Suprapubic skin (tissue), 4 donors: Measurements from ENCODE around the gene CCNJL. TPM values are rescaled to one million over a fixed set of nuclear protein-coding genes. Genes with fewer than 3 reads are reported as not detected.

ENCODE experiments used
- DNase-seq, 2 donors: peaks; one replicate each; pipeline ENCODE4 v3.0.0-alpha.2; 2019; ENCODE audit warnings: low spot score in 2 of 2
- H3K27ac ChIP-seq: fragments of 200-600 bp; sonication (generic); one replicate; pipeline ENCODE4 v1.5.1; 2019
- H3K27me3 ChIP-seq: fragments of 200-600 bp; sonication (generic); one replicate; pipeline ENCODE4 v1.5.1; 2019
- H3K36me3 ChIP-seq: fragments of 200-600 bp; sonication (generic); one replicate; pipeline ENCODE4 v1.5.1; 2019
- H3K4me1 ChIP-seq: fragments of 200-600 bp; sonication (generic); one replicate; pipeline ENCODE4 v1.5.1; 2019
- H3K4me3 ChIP-seq: fragments of 200-600 bp; sonication (generic); one replicate; pipeline ENCODE4 v1.5.1; 2019; ENCODE audit warnings: mild to moderate bottlenecking
- H3K9me3 ChIP-seq: fragments of 200-600 bp; sonication (generic); one replicate; pipeline ENCODE4 v1.5.1; 2019
- EP300 ChIP-seq: sonication (generic); formaldehyde crosslinking; IDR thresholded peaks from one replicate; pipeline ENCODE4 v1.6.1; 2017; ENCODE audit warnings: antibody characterized with exemption
- POLR2A ChIP-seq, 2 donors: fragments of 450-650 bp; IDR thresholded peaks; one replicate each; pipeline ENCODE4 v1.6.1; 2017; ENCODE audit warnings: antibody characterized with exemption in 2 of 2, mild to moderate bottlenecking in 2 of 2, moderate library complexity in 2 of 2
- POLR2AphosphoS5 ChIP-seq, 3 donors: sonication (generic); formaldehyde crosslinking; IDR thresholded peaks; one replicate each; pipeline ENCODE4 v1.6.1; 2017; ENCODE audit warnings: antibody characterized with exemption in 3 of 3
- WGBS: methylation state at CpG from one replicate; pipeline ENCODE4 v1.1.5; 2018; 5-methylcytosine and 5-hydroxymethylcytosine counted together
- total RNA-seq, 4 donors: library from RNA; depleted of rRNA; stranded (reverse); fragments of >200 nt; gene quantifications; one replicate each; pipeline ENCODE4 v1.1.0, GENCODE V29; 2016
- TF ChIP-seq, protein P1 (sequence below), 2 donors: fragments of 200-600 bp in 1 of 2; fragments of 450-650 bp in 1 of 2; sonication (generic) in 1 of 2; IDR thresholded peaks; one replicate each; pipeline ENCODE4 v1.5.1; 2016 to 2019; ENCODE audit warnings: antibody characterized with exemption in 2 of 2, mild to moderate bottlenecking in 1 of 2, moderate library complexity in 1 of 2

CCNJL gene
- total RNA-seq, 4 donors from 2014 or later, result 0.34 to 1.2 (median 1.2) TPM; not detected in 1

DNA sequence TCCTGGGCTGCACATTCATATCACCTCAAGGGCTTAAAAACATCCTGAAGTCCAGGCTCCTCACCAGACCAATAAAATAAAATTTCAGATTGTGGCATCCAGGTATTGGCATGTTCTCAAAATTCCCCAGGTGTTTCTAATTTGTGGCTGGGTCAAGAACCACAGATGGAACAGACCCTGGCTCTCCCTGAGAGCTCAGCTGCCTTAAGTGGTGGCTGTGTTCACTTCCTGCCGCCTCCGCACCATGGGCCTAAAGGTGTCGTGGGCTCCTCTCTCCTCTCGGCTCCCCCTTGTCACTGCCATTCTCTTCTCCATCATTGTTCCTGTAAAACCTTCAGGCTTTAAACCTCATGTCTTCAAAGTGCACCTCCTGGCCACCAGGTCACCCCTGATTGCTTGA, 17.8 kb upstream of the CCNJL start:
- DNase-seq, result no peak
- no peaks in the 10 kb centered on the region for H3K36me3 ChIP-seq
- TF ChIP-seq, protein P1, sequence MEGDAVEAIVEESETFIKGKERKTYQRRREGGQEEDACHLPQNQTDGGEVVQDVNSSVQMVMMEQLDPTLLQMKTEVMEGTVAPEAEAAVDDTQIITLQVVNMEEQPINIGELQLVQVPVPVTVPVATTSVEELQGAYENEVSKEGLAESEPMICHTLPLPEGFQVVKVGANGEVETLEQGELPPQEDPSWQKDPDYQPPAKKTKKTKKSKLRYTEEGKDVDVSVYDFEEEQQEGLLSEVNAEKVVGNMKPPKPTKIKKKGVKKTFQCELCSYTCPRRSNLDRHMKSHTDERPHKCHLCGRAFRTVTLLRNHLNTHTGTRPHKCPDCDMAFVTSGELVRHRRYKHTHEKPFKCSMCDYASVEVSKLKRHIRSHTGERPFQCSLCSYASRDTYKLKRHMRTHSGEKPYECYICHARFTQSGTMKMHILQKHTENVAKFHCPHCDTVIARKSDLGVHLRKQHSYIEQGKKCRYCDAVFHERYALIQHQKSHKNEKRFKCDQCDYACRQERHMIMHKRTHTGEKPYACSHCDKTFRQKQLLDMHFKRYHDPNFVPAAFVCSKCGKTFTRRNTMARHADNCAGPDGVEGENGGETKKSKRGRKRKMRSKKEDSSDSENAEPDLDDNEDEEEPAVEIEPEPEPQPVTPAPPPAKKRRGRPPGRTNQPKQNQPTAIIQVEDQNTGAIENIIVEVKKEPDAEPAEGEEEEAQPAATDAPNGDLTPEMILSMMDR (IDR thresholded peaks at IDR 0.05), result no peak
- TF ChIP-seq POLR2AphosphoS5 (IDR thresholded peaks at IDR 0.05) (no peak), EP300 (no peak), POLR2A (IDR thresholded peaks at IDR 0.05) (no peak)
- H3K4me3 ChIP-seq, result no peak overlapping the region
- WGBS, result 81% methylated on average over 4 of the region's 4 CpGs
- no peaks in the 10 kb centered on the region for H3K27me3 ChIP-seq
- H3K27ac ChIP-seq, result no peak overlapping the region
- H3K4me1 ChIP-seq, result no peaks in the 10 kb centered on the region
- no peaks in the 10 kb centered on the region for H3K9me3 ChIP-seq

DNA sequence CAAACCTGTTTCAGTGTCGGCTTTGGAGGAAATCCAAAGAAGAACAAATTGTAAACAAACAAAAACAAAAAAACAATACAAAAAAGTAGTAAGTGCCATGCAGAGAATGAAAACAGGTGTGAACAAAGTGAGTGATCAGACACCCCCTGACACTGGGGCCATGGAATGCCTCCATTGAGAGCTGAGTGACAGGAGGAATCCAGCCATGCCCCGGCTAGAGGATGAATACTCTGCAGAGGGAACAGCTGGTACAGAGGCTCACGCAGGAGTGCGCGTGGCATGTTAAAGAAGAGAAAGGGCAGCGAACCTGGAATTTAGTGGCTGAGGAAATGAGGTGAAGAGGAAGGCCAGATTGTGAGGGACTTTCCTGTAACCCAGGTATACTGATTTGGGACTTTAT, 15.5 kb upstream of the CCNJL start:
- H3K4me1 ChIP-seq, result no peaks in the 10 kb centered on the region
- TF ChIP-seq POLR2A (IDR thresholded peaks at IDR 0.05) (no peak), EP300 (no peak), POLR2AphosphoS5 (IDR thresholded peaks at IDR 0.05) (no peak)
- TF ChIP-seq, protein P1 (IDR thresholded peaks at IDR 0.05), result no peak
- no peak overlapping the region for H3K4me3 ChIP-seq
- no peaks in the 10 kb centered on the region for H3K36me3 ChIP-seq
- H3K27me3 ChIP-seq, result no peaks in the 10 kb centered on the region
- 79% methylated on average over 6 of the region's 6 CpGs for WGBS
- H3K27ac ChIP-seq, result no peak overlapping the region
- DNase-seq, result no peak
- H3K9me3 ChIP-seq, result no peaks in the 10 kb centered on the region

DNA sequence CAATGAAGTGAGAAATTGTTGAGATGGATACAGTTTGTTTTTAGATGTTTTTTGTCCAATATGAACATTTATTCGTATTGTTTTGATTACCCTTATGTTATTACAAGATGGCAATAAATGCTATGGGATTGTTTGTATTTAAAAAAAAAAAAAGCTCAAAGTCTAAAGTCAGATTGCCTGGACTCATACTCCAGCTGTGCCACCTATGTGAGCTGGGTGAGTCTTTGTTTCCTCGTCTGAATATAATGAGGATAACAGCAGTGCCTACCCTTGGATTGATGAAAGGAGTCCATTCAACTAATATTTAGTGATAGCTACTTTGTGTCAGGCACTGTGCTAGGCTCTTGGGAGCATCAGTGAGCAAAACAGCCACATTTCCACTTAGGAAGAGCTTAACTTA, 14.6 kb upstream of the CCNJL start:
- WGBS, result 90% methylated on average over 2 of the region's 2 CpGs

DNA sequence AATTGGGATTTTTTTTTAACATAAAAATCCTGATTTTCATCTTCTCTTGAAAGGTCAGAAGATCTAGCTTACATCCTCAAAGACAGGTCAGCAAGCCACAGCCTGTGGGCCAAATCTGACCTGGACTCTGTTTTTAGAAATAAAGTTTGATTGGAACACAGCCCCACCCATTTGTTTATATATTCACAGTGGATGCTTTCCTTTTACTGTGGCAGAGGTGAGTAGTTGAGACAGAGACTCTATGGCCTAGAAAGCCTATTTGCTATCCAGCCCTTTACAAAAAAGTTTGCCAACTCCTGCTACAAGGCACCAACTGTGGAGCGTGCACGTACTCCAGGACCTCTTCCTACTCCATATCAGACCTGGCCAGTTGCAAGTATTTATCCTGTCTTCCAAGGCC, 13.4 kb upstream of the CCNJL start:
- TF ChIP-seq, protein P1 (IDR thresholded peaks at IDR 0.05), result no peak
- TF ChIP-seq POLR2A (IDR thresholded peaks at IDR 0.05) (no peak), POLR2AphosphoS5 (IDR thresholded peaks at IDR 0.05) (no peak), EP300 (no peak)
- Histone ChIP-seq H3K36me3 (no peaks in the 10 kb centered on the region), H3K4me1 (no peaks in the 10 kb centered on the region), H3K27ac (no peak overlapping the region), H3K9me3 (no peaks in the 10 kb centered on the region), H3K27me3 (no peaks in the 10 kb centered on the region), H3K4me3 (no peak overlapping the region)
- 100% methylated on average over 2 of the region's 2 CpGs for WGBS
- no peak for DNase-seq

More for the DNA sequence above, 14.6 kb upstream of the CCNJL start:
- H3K27ac ChIP-seq, result no peak overlapping the region
- no peak for DNase-seq
- no peaks in the 10 kb centered on the region for H3K9me3 ChIP-seq
- TF ChIP-seq, protein P1 (IDR thresholded peaks at IDR 0.05), result no peak
- TF ChIP-seq POLR2AphosphoS5 (IDR thresholded peaks at IDR 0.05) (no peak), POLR2A (IDR thresholded peaks at IDR 0.05) (no peak), EP300 (no peak)
- no peaks in the 10 kb centered on the region for H3K4me1 ChIP-seq
- no peaks in the 10 kb centered on the region for H3K27me3 ChIP-seq
- H3K4me3 ChIP-seq, result no peak overlapping the region
- H3K36me3 ChIP-seq, result no peaks in the 10 kb centered on the region

DNA sequence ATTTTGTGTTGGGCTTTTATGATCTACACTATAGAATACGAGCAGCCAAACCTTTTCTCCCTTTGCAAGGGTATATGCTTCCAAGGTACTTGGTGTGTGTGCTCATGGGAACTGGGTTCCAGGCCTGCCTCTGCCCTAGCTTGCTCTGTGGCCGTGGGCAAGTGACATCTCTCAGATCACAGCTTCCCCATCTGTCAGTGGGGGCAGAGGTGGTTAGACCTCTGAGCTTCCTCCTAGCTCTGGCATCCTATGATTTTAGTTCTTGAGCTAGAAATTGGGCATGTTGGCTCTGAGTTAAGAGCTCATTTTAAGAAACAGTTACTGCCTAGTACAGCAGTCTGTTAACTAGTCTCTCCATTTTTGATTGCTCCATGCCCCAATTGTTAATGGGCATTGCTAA, 12.5 kb upstream of the CCNJL start:
- H3K4me3 ChIP-seq, result no peak overlapping the region
- no peaks in the 10 kb centered on the region for H3K9me3 ChIP-seq
- TF ChIP-seq EP300 (no peak), POLR2A (IDR thresholded peaks at IDR 0.05) (no peak), POLR2AphosphoS5 (IDR thresholded peaks at IDR 0.05) (no peak)
- TF ChIP-seq, protein P1 (IDR thresholded peaks at IDR 0.05), result no peak
- no peaks in the 10 kb centered on the region for H3K36me3 ChIP-seq
- no peak for DNase-seq
- no peaks in the 10 kb centered on the region for H3K27me3 ChIP-seq
- no peak overlapping the region for H3K27ac ChIP-seq
- WGBS, result 87% methylated on average over 2 of the region's 2 CpGs
- no peaks in the 10 kb centered on the region for H3K4me1 ChIP-seq
